Endothelial cell of umbilical vein (primary cell): ENCODE measurements around the gene ACAA1.
"Not testable (repeated sequence)": the region's sequence is repeated elsewhere in the genome, so short reads cannot be mapped to it uniquely, and the experiment has no call there.

Source experiments
- EZH2 ChIP-seq: IDR thresholded peaks from 2 replicates; pipeline ENCODE4 v1.6.1; 2012; ENCODE audit warnings: borderline replicate concordance, low read depth, mild to moderate bottlenecking, moderate library complexity, low read length, inconsistent platforms; ENCODE audit not compliant: severe bottlenecking
- FOS ChIP-seq: IDR thresholded peaks from 2 replicates; pipeline ENCODE4 v1.6.1; 2011; ENCODE audit warnings: mild to moderate bottlenecking, low read length, moderate library complexity, borderline replicate concordance; ENCODE audit not compliant: insufficient read depth
- JUN ChIP-seq: IDR thresholded peaks from 2 replicates; pipeline ENCODE4 v1.6.1; 2011; ENCODE audit warnings: borderline replicate concordance, low read depth; ENCODE audit not compliant: insufficient read length, insufficient read depth
- MYC ChIP-seq: IDR thresholded peaks from one replicate; pipeline ENCODE4 v1.6.1; 2011; ENCODE audit warnings: mild to moderate bottlenecking, low read depth, low read length
- POLR2A ChIP-seq: IDR thresholded peaks from 2 replicates; pipeline ENCODE4 v1.6.1; 2012; ENCODE audit warnings: low read depth, mild to moderate bottlenecking, control low read depth, low read length
- TF ChIP-seq, protein P1 (sequence below), 2 donors: IDR thresholded peaks; 1 replicate in 1 of 2; 2 replicates in 1 of 2; pipeline ENCODE4 v1.5.1; 2011; ENCODE audit warnings: low read length in 2 of 2, mild to moderate bottlenecking in 2 of 2, moderate library complexity in 2 of 2, control low read depth in 1 of 2, inconsistent platforms in 1 of 2, low read depth in 1 of 2; ENCODE audit not compliant: insufficient read depth in 1 of 2; ENCODE audit errors: extremely low read depth in 1 of 2

DNA sequence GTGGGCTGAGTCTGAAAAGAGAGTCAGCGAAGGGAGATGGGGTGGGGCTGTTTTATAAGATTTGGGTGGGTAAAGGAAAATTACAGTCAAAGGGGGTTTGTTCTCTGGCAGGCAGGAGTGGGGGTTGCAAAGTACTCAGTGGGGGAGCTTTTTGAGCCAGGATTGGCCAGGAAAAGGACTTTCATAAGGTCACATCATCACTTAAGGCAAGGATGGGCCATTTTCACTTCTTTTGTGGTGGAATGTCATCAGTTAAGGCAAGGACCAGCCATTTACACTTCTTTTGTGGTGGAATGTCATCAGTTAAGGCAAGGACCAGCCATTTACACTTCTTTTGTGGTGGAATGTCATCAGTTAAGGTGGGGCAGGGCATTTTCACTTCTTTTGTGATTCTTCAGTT lies 53.7 kb downstream of the ACAA1 start:
- not testable (repeated sequence) for TF ChIP-seq POLR2A, EZH2, JUN, MYC, FOS
- TF ChIP-seq, protein P1, sequence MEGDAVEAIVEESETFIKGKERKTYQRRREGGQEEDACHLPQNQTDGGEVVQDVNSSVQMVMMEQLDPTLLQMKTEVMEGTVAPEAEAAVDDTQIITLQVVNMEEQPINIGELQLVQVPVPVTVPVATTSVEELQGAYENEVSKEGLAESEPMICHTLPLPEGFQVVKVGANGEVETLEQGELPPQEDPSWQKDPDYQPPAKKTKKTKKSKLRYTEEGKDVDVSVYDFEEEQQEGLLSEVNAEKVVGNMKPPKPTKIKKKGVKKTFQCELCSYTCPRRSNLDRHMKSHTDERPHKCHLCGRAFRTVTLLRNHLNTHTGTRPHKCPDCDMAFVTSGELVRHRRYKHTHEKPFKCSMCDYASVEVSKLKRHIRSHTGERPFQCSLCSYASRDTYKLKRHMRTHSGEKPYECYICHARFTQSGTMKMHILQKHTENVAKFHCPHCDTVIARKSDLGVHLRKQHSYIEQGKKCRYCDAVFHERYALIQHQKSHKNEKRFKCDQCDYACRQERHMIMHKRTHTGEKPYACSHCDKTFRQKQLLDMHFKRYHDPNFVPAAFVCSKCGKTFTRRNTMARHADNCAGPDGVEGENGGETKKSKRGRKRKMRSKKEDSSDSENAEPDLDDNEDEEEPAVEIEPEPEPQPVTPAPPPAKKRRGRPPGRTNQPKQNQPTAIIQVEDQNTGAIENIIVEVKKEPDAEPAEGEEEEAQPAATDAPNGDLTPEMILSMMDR (IDR thresholded peaks at IDR 0.05; ENCODE audit: extremely low read depth in 1 of 2, insufficient read depth in 1 of 2, low read depth in 1 of 2, low read length in 2 of 2): not testable (repeated sequence)
